GM12892 (cell line): Measurements from ENCODE around the gene FRAS1.

ENCODE experiments used
- POLR2A ChIP-seq: IDR thresholded peaks from 2 replicates; pipeline ENCODE4 v1.6.1; 2011; ENCODE audit warnings: low read depth, low read length, control low read depth
- POLR2AphosphoS5 ChIP-seq: IDR thresholded peaks from 2 replicates; pipeline ENCODE4 v1.6.1; 2011; ENCODE audit warnings: low read depth, low read length, control low read depth

GRCh38 chr4:78095081-78095480 is 38.0 kb downstream of the FRAS1 start:
- TF ChIP-seq POLR2A (no peak), POLR2AphosphoS5 (no peak)
